ENCODE measurements around the gene NCOA7. TPM values are rescaled to one million over a fixed set of nuclear protein-coding genes. Genes with fewer than 3 reads are reported as not detected.
A peak's percentile ranks its signal among the peaks of the same experiment; 100 is the strongest.

Gene NCOA7
- total and polyA plus RNA-seq, 10 of the 15 experiments (the other 5 are each of a cell fraction or from before 2014, with no cell fraction given) = 18.9 to 50.3 (median 34.2) TPM

DNA sequence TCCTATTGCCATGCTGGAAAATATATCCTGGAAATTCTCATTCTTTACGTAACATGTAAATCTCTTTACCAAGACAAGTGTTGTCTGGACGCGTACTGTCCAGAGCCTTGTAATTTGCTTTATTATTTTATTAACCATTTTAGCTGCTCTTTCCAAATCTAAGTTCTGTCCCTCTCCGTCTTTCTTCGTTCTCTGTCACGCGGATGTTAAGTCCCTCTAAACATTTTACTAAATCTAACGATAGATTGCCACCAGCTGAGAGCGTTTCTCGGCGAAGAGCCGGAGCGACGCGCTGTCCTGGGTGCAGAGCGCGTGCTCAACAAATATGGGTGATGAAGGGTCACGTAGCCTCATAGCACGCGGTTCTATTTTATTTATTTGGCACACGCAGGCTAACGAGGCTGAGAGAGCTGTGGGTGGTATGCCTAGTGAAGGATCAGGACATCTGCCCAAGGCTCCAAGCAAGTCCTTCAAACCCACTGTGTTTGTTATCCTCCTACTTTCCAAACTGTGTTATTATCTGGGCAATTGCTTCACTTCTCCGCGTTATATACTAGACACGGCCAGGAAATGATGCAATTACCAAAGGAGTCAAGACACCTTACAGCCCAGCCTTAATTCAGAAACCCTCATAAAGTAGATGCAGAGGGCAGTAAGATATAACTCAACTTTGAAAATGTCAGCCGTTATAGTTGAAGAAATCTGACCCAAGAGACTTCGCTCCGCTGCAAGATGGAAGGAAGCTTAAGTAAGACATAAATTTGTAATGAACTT lies 10.0 kb upstream of the NCOA7 start:
- intact Hi-C loops (cut with micrococcal nuclease; ENCODE audit: unreplicated experiment) (loop anchor here (1.0 to 5.0 kb wide), 4 partner anchors 10 to 207 kb away; partner anchors contain the start of genes HINT3, NCOA7 and TRMT11), in situ Hi-C loops (cut with MboI) (loop anchor here (25.0 kb wide), 1 partner anchor 1507 kb away; no protein-coding TSS in a partner anchor)
- DNase-seq (ENCODE audit: low read depth, low spot score) = peak; percentile 81
- ChIA-PET POLR2A (interaction anchor here (0.9 to 2.4 kb wide), 12 partner anchors 11 to 206 kb away, joined by 3 to 55 read pairs (median 6); partner anchors contain the start of genes HINT3, NCOA7 and TRMT11), RAD21 (ENCODE audit: unreplicated experiment) (interaction anchor here (0.7 to 5.0 kb wide), 45 partner anchors 10 to 479 kb away, joined by 3 to 101 read pairs (median 6); partner anchors contain the start of genes HDDC2, HINT3, NCOA7 and TRMT11), SMC1A (ENCODE audit: uncharacterized antibody, unreplicated experiment) (interaction anchor here (0.7 to 9.6 kb wide), 49 partner anchors 12 to 477 kb away, joined by 3 to 179 read pairs (median 6); partner anchors contain the start of genes HINT3, NCOA7 and TRMT11), CTCF (interaction anchor here (0.6 to 23.8 kb wide), 45 partner anchors 11 to 471 kb away, joined by 3 to 505 read pairs (median 6); partner anchors contain the start of genes HINT3, NCOA7 and TRMT11)
- Histone ChIP-seq H3K9ac (ENCODE audit: control insufficient read depth, insufficient read depth, low read length) (peak overlapping the region; percentile 78), H4K20me1 (ENCODE audit: control insufficient read depth, insufficient read depth) (no peaks in the 10 kb centered on the region), H3K79me2 (ENCODE audit: control insufficient read depth, insufficient read depth, low read length) (peaks cover 1% of the 10 kb centered on the region; the same call in 1 of the 2 replicates), H3K36me3 (ENCODE audit: control insufficient read depth in 2 of 2, insufficient read depth in 2 of 2, low read length in 1 of 2) (no peaks in the 10 kb centered on the region), H3K4me3 (peak overlapping the region; percentile 73), H2AFZ (ENCODE audit: control insufficient read depth, low read depth, low read length) (peak overlapping the region; percentile 95), H3K27ac (ENCODE audit: control insufficient read depth, insufficient read depth) (peak overlapping the region; percentile 91), H3K4me1 (ENCODE audit: control insufficient read depth, insufficient read depth, low read length) (peaks cover 4% of the 10 kb centered on the region; the same call in 1 of the 2 replicates), H3K27me3 (replicated peaks in 1 of 2; ENCODE audit: control insufficient read depth in 2 of 2, insufficient read depth in 2 of 2, low read length in 1 of 2) (no peaks in the 10 kb centered on the region), H3K4me2 (ENCODE audit: control insufficient read depth, insufficient read depth) (peak overlapping the region; percentile 93), H3K9me3 (replicated peaks; ENCODE audit: control insufficient read depth, insufficient read depth, low read length) (no peaks in the 10 kb centered on the region)
- ATAC-seq = peak; percentile 88
- BruUV-seq (replicated peaks) = TSS peak; percentile 94
- WGBS (ENCODE audit: insufficient coverage, insufficient replicate concordance, low lambda C conversion rate, missing lambda C conversion rate) = 2% methylated on average over 28 of the region's 28 CpGs
- peak; percentile 49 for FAIRE-seq
- TF ChIP-seq HDAC6 (IDR thresholded peaks at IDR 0.05; ENCODE audit: unreplicated experiment) (peak; percentile 11), RBBP5 (conservative IDR thresholded peaks at IDR 0.05) (peak; percentile 94; the same call in 1 of the 2 replicates), TARDBP (IDR thresholded peaks at IDR 0.05; ENCODE audit: borderline replicate concordance) (no peak), ZBED1 (IDR thresholded peaks at IDR 0.05; ENCODE audit: borderline replicate concordance) (no peak), SUPT20H (IDR thresholded peaks at IDR 0.05; ENCODE audit: borderline replicate concordance, control insufficient read depth, low read depth, low read length) (no peak), RELA (IDR thresholded peaks at IDR 0.05; ENCODE audit: borderline replicate concordance, partially characterized antibody) (no peak), PAX5 (IDR thresholded peaks at IDR 0.05; ENCODE audit: borderline replicate concordance, low read depth, low read length) (no peak), NFXL1 (IDR thresholded peaks at IDR 0.05; ENCODE audit: borderline replicate concordance) (no peak), KDM1A (IDR thresholded peaks at IDR 0.05; ENCODE audit: borderline replicate concordance) (no peak), NR2F1 (conservative IDR thresholded peaks at IDR 0.05) (0 out of 2 replicates have a peak, but pooled peaks have one; percentile 22), BCL11A (IDR thresholded peaks at IDR 0.05; ENCODE audit: low read depth, low read length) (no peak), ZNF207 (IDR thresholded peaks at IDR 0.05; ENCODE audit: borderline replicate concordance) (0 out of 2 replicates have a peak, but pooled peaks have one; percentile 43), STAT3 (IDR thresholded peaks at IDR 0.05; ENCODE audit: low read depth, low read length) (no peak)
- TF ChIP-seq, protein P1, sequence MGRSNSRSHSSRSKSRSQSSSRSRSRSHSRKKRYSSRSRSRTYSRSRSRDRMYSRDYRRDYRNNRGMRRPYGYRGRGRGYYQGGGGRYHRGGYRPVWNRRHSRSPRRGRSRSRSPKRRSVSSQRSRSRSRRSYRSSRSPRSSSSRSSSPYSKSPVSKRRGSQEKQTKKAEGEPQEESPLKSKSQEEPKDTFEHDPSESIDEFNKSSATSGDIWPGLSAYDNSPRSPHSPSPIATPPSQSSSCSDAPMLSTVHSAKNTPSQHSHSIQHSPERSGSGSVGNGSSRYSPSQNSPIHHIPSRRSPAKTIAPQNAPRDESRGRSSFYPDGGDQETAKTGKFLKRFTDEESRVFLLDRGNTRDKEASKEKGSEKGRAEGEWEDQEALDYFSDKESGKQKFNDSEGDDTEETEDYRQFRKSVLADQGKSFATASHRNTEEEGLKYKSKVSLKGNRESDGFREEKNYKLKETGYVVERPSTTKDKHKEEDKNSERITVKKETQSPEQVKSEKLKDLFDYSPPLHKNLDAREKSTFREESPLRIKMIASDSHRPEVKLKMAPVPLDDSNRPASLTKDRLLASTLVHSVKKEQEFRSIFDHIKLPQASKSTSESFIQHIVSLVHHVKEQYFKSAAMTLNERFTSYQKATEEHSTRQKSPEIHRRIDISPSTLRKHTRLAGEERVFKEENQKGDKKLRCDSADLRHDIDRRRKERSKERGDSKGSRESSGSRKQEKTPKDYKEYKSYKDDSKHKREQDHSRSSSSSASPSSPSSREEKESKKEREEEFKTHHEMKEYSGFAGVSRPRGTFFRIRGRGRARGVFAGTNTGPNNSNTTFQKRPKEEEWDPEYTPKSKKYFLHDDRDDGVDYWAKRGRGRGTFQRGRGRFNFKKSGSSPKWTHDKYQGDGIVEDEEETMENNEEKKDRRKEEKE (IDR thresholded peaks at IDR 0.05) = no peak
- TF ChIP-seq, protein P2, sequence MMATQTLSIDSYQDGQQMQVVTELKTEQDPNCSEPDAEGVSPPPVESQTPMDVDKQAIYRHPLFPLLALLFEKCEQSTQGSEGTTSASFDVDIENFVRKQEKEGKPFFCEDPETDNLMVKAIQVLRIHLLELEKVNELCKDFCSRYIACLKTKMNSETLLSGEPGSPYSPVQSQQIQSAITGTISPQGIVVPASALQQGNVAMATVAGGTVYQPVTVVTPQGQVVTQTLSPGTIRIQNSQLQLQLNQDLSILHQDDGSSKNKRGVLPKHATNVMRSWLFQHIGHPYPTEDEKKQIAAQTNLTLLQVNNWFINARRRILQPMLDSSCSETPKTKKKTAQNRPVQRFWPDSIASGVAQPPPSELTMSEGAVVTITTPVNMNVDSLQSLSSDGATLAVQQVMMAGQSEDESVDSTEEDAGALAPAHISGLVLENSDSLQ (IDR thresholded peaks at IDR 0.05) = peak; percentile 15; the same call in 1 of the 2 replicates
- TF ChIP-seq, protein P3, sequence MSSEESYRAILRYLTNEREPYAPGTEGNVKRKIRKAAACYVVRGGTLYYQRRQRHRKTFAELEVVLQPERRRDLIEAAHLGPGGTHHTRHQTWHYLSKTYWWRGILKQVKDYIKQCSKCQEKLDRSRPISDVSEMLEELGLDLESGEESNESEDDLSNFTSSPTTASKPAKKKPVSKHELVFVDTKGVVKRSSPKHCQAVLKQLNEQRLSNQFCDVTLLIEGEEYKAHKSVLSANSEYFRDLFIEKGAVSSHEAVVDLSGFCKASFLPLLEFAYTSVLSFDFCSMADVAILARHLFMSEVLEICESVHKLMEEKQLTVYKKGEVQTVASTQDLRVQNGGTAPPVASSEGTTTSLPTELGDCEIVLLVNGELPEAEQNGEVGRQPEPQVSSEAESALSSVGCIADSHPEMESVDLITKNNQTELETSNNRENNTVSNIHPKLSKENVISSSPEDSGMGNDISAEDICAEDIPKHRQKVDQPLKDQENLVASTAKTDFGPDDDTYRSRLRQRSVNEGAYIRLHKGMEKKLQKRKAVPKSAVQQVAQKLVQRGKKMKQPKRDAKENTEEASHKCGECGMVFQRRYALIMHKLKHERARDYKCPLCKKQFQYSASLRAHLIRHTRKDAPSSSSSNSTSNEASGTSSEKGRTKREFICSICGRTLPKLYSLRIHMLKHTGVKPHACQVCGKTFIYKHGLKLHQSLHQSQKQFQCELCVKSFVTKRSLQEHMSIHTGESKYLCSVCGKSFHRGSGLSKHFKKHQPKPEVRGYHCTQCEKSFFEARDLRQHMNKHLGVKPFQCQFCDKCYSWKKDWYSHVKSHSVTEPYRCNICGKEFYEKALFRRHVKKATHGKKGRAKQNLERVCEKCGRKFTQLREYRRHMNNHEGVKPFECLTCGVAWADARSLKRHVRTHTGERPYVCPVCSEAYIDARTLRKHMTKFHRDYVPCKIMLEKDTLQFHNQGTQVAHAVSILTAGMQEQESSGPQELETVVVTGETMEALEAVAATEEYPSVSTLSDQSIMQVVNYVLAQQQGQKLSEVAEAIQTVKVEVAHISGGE (CRISPR knock-in tag; IDR thresholded peaks at IDR 0.05) = no peak

Measured in GM12878 (cell line).